Spleen (tissue), 11 donors: Measurements from ENCODE around the gene PPP3CA. TPM values are rescaled to one million over a fixed set of nuclear protein-coding genes. Genes with fewer than 3 reads are reported as not detected.
"Not testable (repeated sequence)": the region's sequence is repeated elsewhere in the genome, so short reads cannot be mapped to it uniquely, and the experiment has no call there.

Experiments
- DNase-seq: peaks from one replicate; pipeline ENCODE4 v3.0.0-alpha.2; 2020
- H3K27ac ChIP-seq, 8 donors: fragments of 200-600 bp; sonication (generic) in 7 of 8; 1 replicate in 4 of 8; 2 replicates in 4 of 8; pipeline versions ENCODE4 v1.5.0 to v1.8.0; 2016 to 2021; ENCODE audit warnings: inconsistent platforms in 4 of 8, mild to moderate bottlenecking in 4 of 8, moderate library complexity in 1 of 8
- H3K27me3 ChIP-seq, 7 donors: fragments of 200-600 bp; sonication (generic) in 6 of 7; replicated peaks in 1 of 7; 1 replicate in 4 of 7; 2 replicates in 3 of 7; pipeline versions ENCODE4 v1.5.0 to v1.8.0; 2016 to 2021; ENCODE audit warnings: inconsistent platforms in 3 of 7, mild to moderate bottlenecking in 1 of 7
- H3K36me3 ChIP-seq, 6 donors: fragments of 200-600 bp; sonication (generic) in 5 of 6; 1 replicate in 4 of 6; 2 replicates in 2 of 6; pipeline versions ENCODE4 v1.5.0 to v1.8.0; 2016 to 2021; ENCODE audit warnings: inconsistent platforms in 2 of 6
- H3K4me1 ChIP-seq, 6 donors: fragments of 200-600 bp; sonication (generic) in 5 of 6; 1 replicate in 3 of 6; 2 replicates in 3 of 6; pipeline versions ENCODE4 v1.5.0 to v1.8.0; 2016 to 2021; ENCODE audit warnings: inconsistent platforms in 3 of 6
- H3K4me3 ChIP-seq, 8 donors: fragments of 200-600 bp; sonication (generic) in 7 of 8; 1 replicate in 4 of 8; 2 replicates in 4 of 8; pipeline versions ENCODE4 v1.5.0 to v1.8.0; 2016 to 2021; ENCODE audit warnings: inconsistent platforms in 4 of 8, mild to moderate bottlenecking in 4 of 8, moderate library complexity in 2 of 8
- H3K9me3 ChIP-seq, 8 donors: fragments of 200-600 bp; sonication (generic) in 7 of 8; 1 replicate in 4 of 8; 2 replicates in 4 of 8; pipeline versions ENCODE4 v1.5.0 to v1.8.0; 2016 to 2021; ENCODE audit warnings: inconsistent platforms in 4 of 8
- POLR2A ChIP-seq, 3 donors: fragments of 450-650 bp; IDR thresholded peaks; one replicate each; pipeline ENCODE4 v1.5.1; 2017; ENCODE audit warnings: antibody characterized with exemption in 3 of 3, mild to moderate bottlenecking in 1 of 3
- POLR2AphosphoS5 ChIP-seq, 3 donors: sonication (generic); formaldehyde crosslinking; IDR thresholded peaks; one replicate each; pipeline ENCODE4 v1.5.1; 2017; ENCODE audit warnings: antibody characterized with exemption in 3 of 3
- WGBS, 5 donors: extraction: QIAGEN DNeasy Blood & Tissue Kit in 3 of 5; methylation state at CpG; one replicate each; pipeline versions ENCODE4 v1.1.5 to v1.1.7; 2013 to 2018; 5-methylcytosine and 5-hydroxymethylcytosine counted together
- intact Hi-C: fragments of 100-400 bp; cut with DNase I; formaldehyde crosslinking; loops from one replicate; pipeline ENCODE4 v1.15.0; 2023; ENCODE audit warnings: low total_unique reads
- polyA plus RNA-seq, 3 donors: library from polyadenylated mRNA; stranded (reverse); fragments of 200-250 nt; gene quantifications; one replicate each; pipeline ENCODE4 v1.2.1, GENCODE V29; 2013
- total RNA-seq, 7 donors: library from RNA; depleted of rRNA in 3 of 7; stranded (reverse); fragments of >200 nt in 3 of 7; fragmentation: NEBNext Ultra II Directional in 4 of 7; extraction: Animal tissue kit (Norgen Biotek cat#: 25700) in 4 of 7; gene quantifications; one replicate each; pipeline versions ENCODE4 v1.1.0 to v1.2.1, GENCODE V29; 2016 to 2021
- TF ChIP-seq, protein P1 (sequence below), 11 experiments: fragments of 200-600 bp in 7 of 11; fragments of 450-650 bp in 4 of 11; sonication (generic) in 4 of 11; IDR thresholded peaks in 8 of 11; conservative IDR thresholded peaks in 3 of 11; 1 replicate in 7 of 11; 2 replicates in 4 of 11; pipeline versions ENCODE4 v1.4.0 to v1.8.0; 2016 to 2021; ENCODE audit warnings: antibody characterized with exemption in 11 of 11, inconsistent platforms in 4 of 11, mild to moderate bottlenecking in 1 of 11
- donor health status: healthy with polysubstance abuse.
- donor health status: DM: no; HTN: no; CAD: no; lungs with moderate emphysema.
- donor health status: DM: no; HTN: no; CAD: no.
- donor health status: Bipolar disorder and iron deficiency.
- donor health status: healthy.
- donor health status: DM: no; HTN: no; CAD: no.
- donor health status: DM: yes; HTN: yes; CAD: no.

Gene PPP3CA
- total and polyA plus RNA-seq, 10 donors, result 15.5 to 50.0 (median 39.6) TPM

DNA sequence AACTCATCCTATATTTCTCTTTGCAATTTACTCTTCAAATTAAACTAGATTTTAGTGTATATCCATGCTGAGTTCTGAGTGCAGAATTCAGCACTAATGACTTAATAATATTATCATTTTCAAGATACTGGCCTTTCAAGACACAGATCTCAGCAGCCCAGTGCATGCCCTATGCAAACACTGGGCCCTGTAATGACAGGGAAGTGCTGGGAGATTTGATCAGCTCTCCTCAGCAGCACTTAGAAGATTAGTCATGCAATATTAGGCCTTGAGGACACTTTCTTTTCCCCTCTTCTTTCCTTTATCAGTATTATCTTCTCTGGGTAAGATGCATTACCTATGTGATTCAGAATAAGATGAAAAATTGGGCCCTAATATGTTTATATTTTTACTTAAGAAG lies 207.1 kb downstream of the PPP3CA start:
- Histone ChIP-seq H3K4me1 (peaks cover 6 to 60% (median 30%) of the 10 kb centered on the region in 6 donors), H3K9me3 (no peaks in the 10 kb centered on the region), H3K4me3 (no peak overlapping the region), H3K27me3 (no peaks in the 10 kb centered on the region), H3K36me3 (no peaks in the 10 kb centered on the region), H3K27ac (no peak overlapping the region)
- TF ChIP-seq POLR2A (IDR thresholded peaks at IDR 0.05) (no peak), POLR2AphosphoS5 (IDR thresholded peaks at IDR 0.05) (no peak)
- TF ChIP-seq, protein P1, sequence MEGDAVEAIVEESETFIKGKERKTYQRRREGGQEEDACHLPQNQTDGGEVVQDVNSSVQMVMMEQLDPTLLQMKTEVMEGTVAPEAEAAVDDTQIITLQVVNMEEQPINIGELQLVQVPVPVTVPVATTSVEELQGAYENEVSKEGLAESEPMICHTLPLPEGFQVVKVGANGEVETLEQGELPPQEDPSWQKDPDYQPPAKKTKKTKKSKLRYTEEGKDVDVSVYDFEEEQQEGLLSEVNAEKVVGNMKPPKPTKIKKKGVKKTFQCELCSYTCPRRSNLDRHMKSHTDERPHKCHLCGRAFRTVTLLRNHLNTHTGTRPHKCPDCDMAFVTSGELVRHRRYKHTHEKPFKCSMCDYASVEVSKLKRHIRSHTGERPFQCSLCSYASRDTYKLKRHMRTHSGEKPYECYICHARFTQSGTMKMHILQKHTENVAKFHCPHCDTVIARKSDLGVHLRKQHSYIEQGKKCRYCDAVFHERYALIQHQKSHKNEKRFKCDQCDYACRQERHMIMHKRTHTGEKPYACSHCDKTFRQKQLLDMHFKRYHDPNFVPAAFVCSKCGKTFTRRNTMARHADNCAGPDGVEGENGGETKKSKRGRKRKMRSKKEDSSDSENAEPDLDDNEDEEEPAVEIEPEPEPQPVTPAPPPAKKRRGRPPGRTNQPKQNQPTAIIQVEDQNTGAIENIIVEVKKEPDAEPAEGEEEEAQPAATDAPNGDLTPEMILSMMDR (IDR thresholded peaks at IDR 0.05 in 8 of 11, conservative IDR thresholded peaks at IDR 0.05 in 3 of 11), result no peak
- DNase-seq, result no peak
- intact Hi-C loops, result no loop called here

GRCh38 chr4:101136373-101137370 lies 210.7 kb downstream of the PPP3CA start:
- DNase-seq, result no peak
- H3K4me1 ChIP-seq, result peaks cover 6 to 60% (median 24%) of the 10 kb centered on the region in 6 donors
- 88 to 92% (median 91%) methylated on average over 8 of the region's 8 CpGs for WGBS, 5 donors
- H3K27me3 ChIP-seq, result no peaks in the 10 kb centered on the region
- H3K4me3 ChIP-seq, result no peak overlapping the region
- H3K36me3 ChIP-seq, result no peaks in the 10 kb centered on the region
- no peak for TF ChIP-seq POLR2AphosphoS5 (IDR thresholded peaks at IDR 0.05)
- intact Hi-C loops, result no loop called here
- peaks cover 0 to 6% (median 3%) of the 10 kb centered on the region in 8 donors for H3K9me3 ChIP-seq
- H3K27ac ChIP-seq, result no peak overlapping the region

- no peak for DNase-seq
- peaks cover 0 to 12% (median 5%) of the 10 kb centered on the region in 8 donors for H3K9me3 ChIP-seq
- TF ChIP-seq, protein P1 (IDR thresholded peaks at IDR 0.05 in 8 of 11, conservative IDR thresholded peaks at IDR 0.05 in 3 of 11), result no peak
- TF ChIP-seq POLR2A (IDR thresholded peaks at IDR 0.05) (no peak), POLR2AphosphoS5 (IDR thresholded peaks at IDR 0.05) (no peak)
- peaks cover 0 to 48% (median 22%) of the 10 kb centered on the region in 6 donors for H3K4me1 ChIP-seq
- intact Hi-C loops, result no loop called here
- no peaks in the 10 kb centered on the region for H3K36me3 ChIP-seq
- H3K27me3 ChIP-seq, result no peaks in the 10 kb centered on the region
- peak overlapping the region in 3 of 8 donors; percentile 7 to 20 (median 13) for H3K27ac ChIP-seq
- H3K4me3 ChIP-seq, result peak overlapping the region in 2 of 8 donors; percentile 9 to 14
- 54 to 66% (median 61%) methylated on average over 3 of the region's 3 CpGs for WGBS, 5 donors
These were observed 211.8 kb downstream of the PPP3CA start for GRCh38 chr4:101135371-101136010.

GRCh38 chr4:101131058-101131457 lies 216.3 kb downstream of the PPP3CA start:
- intact Hi-C loops, DNase-seq, H3K36me3 ChIP-seq, H3K27ac ChIP-seq, H3K27me3 ChIP-seq, H3K4me3 ChIP-seq: not testable (repeated sequence)
- 79 to 99% (median 97%) methylated on average over 5 of the region's 5 CpGs for WGBS, 5 donors
- Histone ChIP-seq H3K4me1 (peaks cover 0 to 46% (median 31%) of the 10 kb centered on the region in 6 donors), H3K9me3 (peaks cover 0 to 12% (median 5%) of the 10 kb centered on the region in 8 donors)

DNA sequence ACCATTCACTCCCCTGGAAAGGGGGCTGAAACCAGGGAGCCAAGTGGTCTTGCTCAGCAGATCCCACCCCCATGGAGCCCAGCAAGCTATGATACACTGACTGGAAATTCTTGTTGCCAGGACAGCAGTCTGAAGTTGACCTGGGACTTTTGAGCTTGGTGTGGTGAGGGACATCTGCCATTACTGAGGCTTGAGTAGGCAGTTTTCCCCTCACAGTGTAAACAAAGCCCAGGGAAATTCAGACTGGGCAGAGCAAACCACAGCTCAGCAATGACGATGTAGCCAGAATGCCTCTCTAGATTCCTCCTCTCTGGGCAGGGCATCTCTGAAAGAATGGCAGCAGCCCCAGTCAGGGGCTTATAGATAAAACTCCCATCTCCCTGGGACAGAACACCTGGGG lies 218.4 kb downstream of the PPP3CA start:
- H3K27ac ChIP-seq, H3K4me3 ChIP-seq, H3K36me3 ChIP-seq, intact Hi-C loops, DNase-seq, H3K27me3 ChIP-seq: not testable (repeated sequence)
- Histone ChIP-seq H3K4me1 (peaks cover 0 to 43% (median 20%) of the 10 kb centered on the region in 6 donors), H3K9me3 (peaks cover 0 to 12% (median 4%) of the 10 kb centered on the region in 8 donors)
- WGBS, 5 donors, result 86 to 93% (median 92%) methylated on average over 1 of the region's 1 CpG
